GM12878 (cell line): ENCODE results near the gene LPIN1. TPM values are rescaled to one million over a fixed set of nuclear protein-coding genes. Genes with fewer than 3 reads are reported as not detected.

Experiments used
- BACH1 ChIP-seq: fragments of 450-650 bp; IDR thresholded peaks from 2 replicates; pipeline ENCODE4 v1.6.1; 2017; ENCODE audit warnings: mild to moderate bottlenecking, borderline replicate concordance
- BMI1 ChIP-seq: fragments of 450-650 bp; IDR thresholded peaks from 2 replicates; pipeline ENCODE4 v1.6.1; 2016; ENCODE audit warnings: mild to moderate bottlenecking, moderate library complexity, borderline replicate concordance
- CHD1 ChIP-seq: IDR thresholded peaks from 2 replicates; pipeline ENCODE4 v1.6.1; 2012; ENCODE audit warnings: low read depth, low read length, improper control_type of control experiment
- DPF2 ChIP-seq: fragments of 450-650 bp; IDR thresholded peaks from 2 replicates; pipeline ENCODE4 v1.6.1; 2017; ENCODE audit warnings: mild to moderate bottlenecking
- E2F8 ChIP-seq: fragments of 450-650 bp; IDR thresholded peaks from 2 replicates; pipeline ENCODE4 v1.6.1; 2018; ENCODE audit warnings: mild to moderate bottlenecking, low read depth, moderate library complexity; ENCODE audit not compliant: partially characterized antibody
- ELK1 ChIP-seq: IDR thresholded peaks from 2 replicates; pipeline ENCODE4 v1.6.1; 2012; ENCODE audit warnings: low read depth, low read length, improper control_type of control experiment
- IRF3 ChIP-seq: fragments of 450-650 bp; IDR thresholded peaks from 2 replicates; pipeline ENCODE4 v1.6.1; 2014; ENCODE audit warnings: mild to moderate bottlenecking
- JUND ChIP-seq: IDR thresholded peaks from 2 replicates; pipeline ENCODE4 v1.6.1; 2012; ENCODE audit warnings: low read depth, mild to moderate bottlenecking, low read length, improper control_type of control experiment, moderate library complexity
- LARP7 ChIP-seq: fragments of 450-650 bp; IDR thresholded peaks from 2 replicates; pipeline ENCODE4 v1.6.1; 2017; ENCODE audit warnings: mild to moderate bottlenecking
- NBN ChIP-seq: fragments of 450-650 bp; IDR thresholded peaks from 2 replicates; pipeline ENCODE4 v1.6.1; 2016
- NFYA ChIP-seq: IDR thresholded peaks from 2 replicates; pipeline ENCODE4 v1.6.1; 2011; ENCODE audit warnings: low read depth, mild to moderate bottlenecking, low read length, improper control_type of control experiment, borderline replicate concordance
- PKNOX1 ChIP-seq: fragments of 450-650 bp; IDR thresholded peaks from 2 replicates; pipeline ENCODE4 v1.6.1; 2016; ENCODE audit warnings: mild to moderate bottlenecking
- PRDM15 ChIP-seq: fragments of 450-650 bp; formaldehyde crosslinking; IDR thresholded peaks from 2 replicates; pipeline ENCODE4 v1.4.0; 2020; ENCODE audit warnings: mild to moderate bottlenecking, moderate library complexity
- STAT1 ChIP-seq: fragments of 450-650 bp; conservative IDR thresholded peaks from 2 replicates; pipeline ENCODE4 v1.6.1; 2014; ENCODE audit warnings: antibody characterized with exemption, mild to moderate bottlenecking
- TCF7 ChIP-seq: IDR thresholded peaks from 2 replicates; pipeline ENCODE4 v1.6.1; 2014; ENCODE audit warnings: antibody characterized with exemption, borderline replicate concordance
- ZBTB11 ChIP-seq: fragments of 450-650 bp; formaldehyde crosslinking; IDR thresholded peaks from 2 replicates; pipeline ENCODE4 v1.5.0; 2022; ENCODE audit warnings: mild to moderate bottlenecking, missing genetic modification characterization
- polyA plus RNA-seq, 11 experiments: library from polyadenylated mRNA; depleted of rRNA in 4 of 11; unstranded in 6 of 11; stranded (reverse) in 5 of 11; fragments of >200 nt; fragmentation: Nextera tagmentation in 4 of 11; fragmentation: Illumina TruSeq in 1 of 11; extraction: Ambion mirVana in 4 of 11; extraction: Trizol in 1 of 11; gene quantifications; 1 replicate in 1 of 11; 2 replicates in 10 of 11; pipeline versions ENCODE4 v1.2.1 to v1.2.3, GENCODE V29; 2011 to 2016; ENCODE audit warnings: inconsistent platforms in 2 of 11, missing spikeins in 2 of 11, low read depth in 1 of 11
- total RNA-seq, 4 experiments: library from RNA; depleted of rRNA in 3 of 4; stranded (reverse); fragments of >200 nt in 3 of 4; fragmentation: Illumina TruSeq in 1 of 4; extraction: Trizol in 1 of 4; gene quantifications; 2 replicates each; pipeline versions ENCODE4 v1.2.1 to v1.2.3, GENCODE V29; 2013 to 2021

Gene LPIN1
- total and polyA plus RNA-seq, 10 of the 15 experiments (the other 5 are each of a cell fraction or from before 2014, with no cell fraction given) = 18.8 to 82.5 (median 50.3) TPM

- no peak for TF ChIP-seq PRDM15 (CRISPR knock-in tag)
- TF ChIP-seq ELK1 = 0 out of 2 replicates have a peak, but pooled peaks have one; percentile 27
- TF ChIP-seq BMI1 = no peak
- TF ChIP-seq TCF7 = no peak; the same call in 1 of the 2 replicates
- peak; percentile 62; the same call in 1 of the 2 replicates for TF ChIP-seq JUND
- TF ChIP-seq STAT1 = no peak
- TF ChIP-seq BACH1 = peak; percentile 79; the same call in 1 of the 2 replicates
- no peak for TF ChIP-seq PKNOX1
- no peak for TF ChIP-seq IRF3
- no peak for TF ChIP-seq CHD1
- peak; percentile 87 for TF ChIP-seq NBN
- TF ChIP-seq DPF2 = peak; percentile 87
- TF ChIP-seq LARP7 = peak; percentile 100
- TF ChIP-seq E2F8 = no peak
- no peak for TF ChIP-seq NFYA
- TF ChIP-seq ZBTB11 (CRISPR knock-in tag) = no peak
Measured at GRCh38 chr2:11743846-11744553, 2.4 kb upstream of the LPIN1 start (continued).
